ENCODE measurements around the gene CNIH2.
"Not testable (repeated sequence)": the region's sequence is repeated elsewhere in the genome, so short reads cannot be mapped to it uniquely, and the experiment has no call there.

CNIH2 gene

DNA sequence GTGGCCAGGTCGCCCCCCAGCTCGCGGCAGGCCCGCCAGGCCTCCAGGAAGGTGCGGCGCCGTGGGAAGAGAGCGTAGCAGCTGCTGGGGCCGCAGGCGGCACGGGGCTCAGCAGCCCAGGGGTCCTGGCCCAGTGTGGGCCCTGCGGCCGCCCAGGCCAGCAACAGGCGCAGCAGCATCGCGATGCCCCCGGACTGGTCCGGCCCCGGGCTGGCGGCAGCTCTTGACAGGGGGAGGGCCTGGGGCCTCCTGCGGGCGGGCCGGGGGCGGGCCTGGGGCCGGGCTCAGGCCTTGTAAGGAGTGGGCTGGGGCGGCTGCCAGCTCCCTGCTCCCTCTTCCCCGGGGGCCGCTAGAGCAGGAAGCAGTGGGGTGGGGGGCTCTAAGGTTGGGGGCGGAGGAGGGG is 38.9 kb downstream of the CNIH2 start, which contains the start of gene CD248:
Gene CD248, minus strand, starts transcription at position 196 of the 403 bp plus-strand sequence. Its CDS starts 17 bp downstream, at position 179.
- DNase-seq: peak; percentile 56
- Mint-ChIP-seq H3K4me3 (peak within 1 kb of the TSS; percentile 51), H3K4me1 (ENCODE audit: low read depth) (peaks cover 64% of the 10 kb centered on the region), H3K9me3 (no peaks in the 10 kb centered on the region), H3K27me3 (no peaks in the 10 kb centered on the region), H3K27ac (peak within 1 kb of the TSS; percentile 94), H3K36me3 (ENCODE audit: low read depth) (no peaks in the 10 kb centered on the region)

DNA sequence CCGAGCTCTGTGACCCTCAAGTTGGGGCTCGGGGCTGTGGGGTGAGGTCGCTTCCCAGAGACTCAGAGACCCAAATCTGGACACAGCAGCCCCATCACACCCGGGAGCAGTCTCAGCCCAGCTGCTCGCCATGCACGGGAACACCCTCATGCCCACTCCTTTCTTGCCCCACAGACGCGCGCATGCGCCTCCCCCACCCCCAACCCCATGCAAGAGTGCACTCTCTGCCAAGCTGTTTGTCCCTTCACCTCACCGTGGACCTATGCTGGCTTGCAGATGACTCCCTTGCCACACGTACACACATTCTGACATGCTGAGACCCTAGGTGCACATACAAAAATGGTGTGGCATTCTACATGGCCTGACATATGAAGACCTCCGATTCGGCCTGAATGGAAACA is 39.3 kb downstream of the CNIH2 start:
- peak; percentile 67 for DNase-seq
- Mint-ChIP-seq H3K4me3 (peak overlapping the region; percentile 47), H3K9me3 (no peaks in the 10 kb centered on the region), H3K27ac (peak overlapping the region; percentile 94), H3K27me3 (no peaks in the 10 kb centered on the region), H3K4me1 (ENCODE audit: low read depth) (peaks cover 61% of the 10 kb centered on the region), H3K36me3 (ENCODE audit: low read depth) (no peaks in the 10 kb centered on the region)

DNA sequence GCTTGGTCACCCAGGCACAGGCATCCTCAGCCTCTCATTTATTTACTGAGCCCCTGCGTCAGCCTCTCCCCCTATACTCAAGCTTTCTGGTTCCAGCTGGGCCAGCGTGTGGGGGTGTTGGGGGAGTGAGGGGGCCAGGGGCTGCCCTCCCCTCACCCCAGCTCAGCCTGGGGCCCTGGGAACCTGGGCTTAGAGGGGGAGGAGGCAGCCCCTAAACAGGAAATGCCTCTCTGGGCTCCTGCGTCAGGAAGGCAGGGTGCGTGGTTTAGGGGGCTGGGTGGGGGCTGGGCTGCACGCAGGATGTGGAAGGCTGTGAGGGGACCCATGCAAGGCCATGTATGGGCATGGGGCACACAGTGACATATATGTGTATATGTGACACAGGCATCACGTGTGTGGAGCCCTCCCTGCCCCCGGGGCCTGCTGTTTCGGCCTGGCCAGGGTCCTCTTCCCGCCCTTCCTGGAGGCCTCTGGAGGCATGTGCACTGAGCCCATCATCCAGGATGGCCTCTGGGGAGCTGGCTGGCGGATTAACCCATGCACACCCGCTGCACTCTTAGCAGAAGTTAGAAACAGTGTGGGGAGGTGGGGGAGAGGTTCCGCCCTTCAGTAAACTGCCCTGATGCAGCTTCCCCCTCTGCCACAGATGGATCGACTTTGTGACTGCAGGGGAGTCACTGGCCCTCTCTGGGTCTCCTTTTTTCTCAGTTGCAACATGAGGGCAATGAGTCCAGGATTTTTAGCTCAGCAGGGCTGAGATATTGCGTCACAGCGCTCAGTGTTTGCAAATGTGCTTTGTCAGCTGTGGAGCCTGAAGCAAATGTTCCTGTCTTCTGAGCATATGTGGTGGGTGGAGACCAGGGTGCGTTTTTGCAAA is 40.0 kb downstream of the CNIH2 start:
- Mint-ChIP-seq H3K4me1 (ENCODE audit: low read depth) (peaks cover 63% of the 10 kb centered on the region), H3K9me3 (no peaks in the 10 kb centered on the region), H3K4me3 (peak overlapping the region; percentile 47), H3K36me3 (ENCODE audit: low read depth) (no peaks in the 10 kb centered on the region), H3K27ac (peak overlapping the region; percentile 94), H3K27me3 (no peaks in the 10 kb centered on the region)
- DNase-seq: peak; percentile 63

DNA sequence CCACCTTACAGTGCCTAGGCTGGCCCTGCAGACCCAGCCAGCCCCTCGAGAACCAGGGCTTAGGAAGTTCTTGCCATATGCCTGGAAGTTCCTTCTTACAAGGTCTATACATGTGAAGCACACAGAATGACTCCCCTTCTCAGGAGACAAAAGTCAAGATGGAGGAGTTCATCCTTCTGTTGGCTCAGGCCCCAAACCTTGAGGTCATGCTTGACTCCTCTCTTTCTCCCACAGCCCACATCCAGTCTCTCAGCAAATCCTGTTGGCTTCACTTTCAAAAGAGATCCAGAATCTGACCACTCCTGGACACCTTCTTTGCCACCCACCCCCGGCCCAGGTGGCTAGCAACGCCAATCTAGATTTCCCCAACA is 40.6 kb downstream of the CNIH2 start:
- Mint-ChIP-seq H3K9me3 (no peaks in the 10 kb centered on the region), H3K27me3 (no peaks in the 10 kb centered on the region), H3K4me1 (ENCODE audit: low read depth) (peaks cover 58% of the 10 kb centered on the region), H3K36me3 (ENCODE audit: low read depth) (no peaks in the 10 kb centered on the region), H3K4me3 (no peak overlapping the region), H3K27ac (peak overlapping the region; percentile 94)
- no peak for DNase-seq

DNA sequence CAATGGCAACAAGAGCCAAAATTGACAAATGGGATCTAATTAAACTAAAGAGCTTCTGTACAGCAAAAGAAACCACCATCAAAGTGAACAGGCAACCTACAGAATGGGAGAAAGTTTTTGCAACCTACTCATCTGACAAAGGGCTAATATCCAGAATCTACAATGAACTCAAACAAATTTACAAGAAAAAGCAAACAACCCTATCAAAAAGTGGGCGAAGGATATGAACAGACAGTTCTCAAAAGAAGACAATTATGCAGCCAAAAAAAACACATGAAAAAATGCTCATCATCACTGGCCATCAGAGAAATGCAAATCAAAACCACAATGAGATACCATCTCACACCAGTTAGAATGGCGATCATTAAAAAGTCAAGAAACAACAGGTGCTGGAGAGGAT is 42.3 kb downstream of the CNIH2 start:
- H3K4me1 Mint-ChIP-seq (ENCODE audit: low read depth): peaks cover 51% of the 10 kb centered on the region
- not testable (repeated sequence) for H3K36me3 Mint-ChIP-seq (ENCODE audit: low read depth); H3K9me3 Mint-ChIP-seq; H3K27ac Mint-ChIP-seq; H3K27me3 Mint-ChIP-seq; H3K4me3 Mint-ChIP-seq; DNase-seq

DNA sequence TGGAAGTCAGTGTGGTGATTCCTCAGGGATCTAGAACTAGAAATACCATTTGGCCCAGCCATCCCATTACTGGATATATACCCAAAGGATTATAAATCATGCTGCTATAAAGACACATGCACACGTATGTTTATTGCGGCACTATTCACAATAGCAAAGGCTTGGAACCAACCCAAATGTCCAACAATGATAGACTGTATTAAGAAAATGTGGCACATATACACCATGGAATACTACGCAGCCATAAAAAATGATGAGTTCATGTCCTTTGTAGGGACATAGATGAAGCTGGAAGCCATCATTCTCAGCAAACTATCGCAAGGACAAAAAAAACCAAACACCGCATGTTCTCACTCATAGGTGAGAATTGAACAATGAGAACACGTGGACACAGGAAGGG is 42.8 kb downstream of the CNIH2 start:
- H3K27ac Mint-ChIP-seq; H3K27me3 Mint-ChIP-seq; H3K4me3 Mint-ChIP-seq; H3K9me3 Mint-ChIP-seq; H3K36me3 Mint-ChIP-seq (ENCODE audit: low read depth); DNase-seq: not testable (repeated sequence)
- H3K4me1 Mint-ChIP-seq (ENCODE audit: low read depth): peaks cover 51% of the 10 kb centered on the region

DNA sequence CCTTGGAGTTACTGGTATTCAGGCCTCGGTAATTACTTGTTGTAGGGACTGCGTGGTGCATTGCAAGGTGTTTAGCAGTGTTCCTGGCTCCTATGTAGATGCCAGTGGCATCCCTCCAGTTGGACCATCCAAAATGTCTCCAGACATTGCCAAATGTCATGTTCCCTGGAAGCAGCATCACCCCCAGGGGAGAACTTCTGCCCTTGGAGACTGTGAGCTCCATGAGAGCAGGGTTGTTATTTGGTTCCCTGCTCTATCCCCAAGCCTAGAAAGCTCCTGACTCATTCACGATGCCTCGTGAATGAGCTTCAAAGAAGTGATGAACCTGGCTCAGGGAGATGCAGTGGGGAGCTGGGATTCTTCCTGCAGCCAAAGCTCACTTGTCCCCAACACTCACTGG is 43.6 kb downstream of the CNIH2 start:
- Mint-ChIP-seq H3K4me1 (ENCODE audit: low read depth) (peaks cover 53% of the 10 kb centered on the region), H3K27me3 (no peaks in the 10 kb centered on the region)

DNA sequence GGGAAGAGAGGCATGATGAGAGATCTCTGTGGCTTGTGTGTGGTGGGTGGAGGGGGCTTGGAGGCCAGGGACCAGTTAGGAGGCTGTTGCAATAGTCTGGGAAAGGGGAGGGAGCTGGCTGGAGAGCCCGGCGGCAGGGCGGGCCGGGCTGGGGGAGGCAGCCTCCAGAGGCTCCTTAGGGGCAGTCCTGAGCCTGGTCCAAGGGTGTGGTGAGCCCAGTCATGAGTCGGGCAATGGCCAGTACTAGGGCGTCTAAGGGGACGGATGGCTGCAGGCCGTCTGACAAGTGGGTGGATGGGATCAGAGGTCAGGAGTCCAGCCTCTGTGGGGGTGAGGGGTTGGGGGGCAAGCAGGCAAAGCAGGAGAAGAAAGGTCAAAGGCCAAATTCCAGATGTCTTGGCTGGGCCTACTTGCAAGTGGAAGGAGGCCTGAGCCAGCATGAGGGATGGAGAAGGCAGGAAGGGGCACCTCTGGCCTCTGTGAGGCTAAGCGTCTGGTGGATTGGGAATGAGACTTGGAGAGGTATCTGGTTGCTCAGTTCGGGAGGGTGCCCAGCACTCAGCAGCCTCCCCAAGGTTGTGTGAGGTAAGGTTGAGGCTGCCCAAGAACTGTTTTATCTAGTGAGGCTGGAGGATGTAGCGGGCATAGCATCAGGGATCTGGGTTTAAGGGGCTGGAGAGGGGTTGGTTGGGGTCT is 44.9 kb downstream of the CNIH2 start:
- DNase-seq: no peak
- H3K27me3 Mint-ChIP-seq: no peaks in the 10 kb centered on the region
- no peaks in the 10 kb centered on the region for H3K9me3 Mint-ChIP-seq
- H3K4me3 Mint-ChIP-seq: no peak overlapping the region
- H3K4me1 Mint-ChIP-seq (ENCODE audit: low read depth): peaks cover 56% of the 10 kb centered on the region
- no peak overlapping the region for H3K27ac Mint-ChIP-seq
- no peaks in the 10 kb centered on the region for H3K36me3 Mint-ChIP-seq (ENCODE audit: low read depth)

More for the DNA sequence above, 43.6 kb downstream of the CNIH2 start:
- Mint-ChIP-seq H3K4me3 (no peak overlapping the region), H3K9me3 (no peaks in the 10 kb centered on the region), H3K27ac (no peak overlapping the region), H3K36me3 (ENCODE audit: low read depth) (no peaks in the 10 kb centered on the region)
- no peak for DNase-seq

DNA sequence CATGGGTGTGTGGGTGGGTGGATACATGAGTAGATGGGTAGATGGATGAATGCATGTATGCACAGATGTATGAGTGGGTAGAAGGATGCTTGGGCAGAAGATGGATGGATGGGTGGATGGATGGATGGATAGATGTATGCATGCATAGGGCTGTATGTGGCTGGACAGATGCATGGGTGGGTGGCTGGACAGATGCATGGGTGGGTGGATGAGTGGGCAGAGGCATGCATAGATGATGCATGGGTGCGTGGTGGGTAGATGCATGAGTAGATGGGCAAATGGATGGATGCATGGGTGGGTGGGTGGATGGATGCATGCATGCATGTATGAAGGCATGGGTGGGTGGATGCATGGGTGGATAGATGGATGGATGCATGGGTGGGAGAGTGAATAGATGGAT is 45.7 kb downstream of the CNIH2 start:
- Mint-ChIP-seq H3K9me3 (no peaks in the 10 kb centered on the region), H3K4me1 (ENCODE audit: low read depth) (peaks cover 56% of the 10 kb centered on the region), H3K36me3 (ENCODE audit: low read depth) (no peaks in the 10 kb centered on the region), H3K4me3 (no peak overlapping the region), H3K27ac (no peak overlapping the region), H3K27me3 (no peaks in the 10 kb centered on the region)
- DNase-seq: no peak

DNA sequence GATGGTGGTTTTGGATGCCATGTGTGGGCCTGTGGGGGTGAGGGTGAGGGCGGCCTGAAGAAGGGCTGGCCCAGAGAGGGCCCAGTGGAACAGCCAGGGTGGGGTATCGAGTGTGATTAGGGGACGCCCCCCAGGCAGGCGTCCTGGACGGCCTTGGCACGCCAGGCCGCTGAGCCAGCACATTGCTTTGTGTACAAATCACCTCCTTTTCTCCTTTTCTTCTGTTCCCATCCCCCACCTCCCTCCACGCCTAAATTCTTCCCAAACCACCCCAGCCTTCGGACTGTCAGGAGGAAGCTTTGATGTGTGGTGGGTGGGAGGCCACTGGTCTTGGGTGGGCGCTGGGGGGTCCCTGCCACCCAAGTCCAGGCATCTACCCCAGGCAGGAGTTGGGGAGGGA is 46.7 kb downstream of the CNIH2 start:
- Mint-ChIP-seq H3K27me3 (no peaks in the 10 kb centered on the region), H3K4me3 (no peak overlapping the region), H3K9me3 (no peaks in the 10 kb centered on the region), H3K4me1 (ENCODE audit: low read depth) (peaks cover 51% of the 10 kb centered on the region), H3K27ac (peak overlapping the region; percentile 38), H3K36me3 (ENCODE audit: low read depth) (no peaks in the 10 kb centered on the region)
- no peak for DNase-seq

DNA sequence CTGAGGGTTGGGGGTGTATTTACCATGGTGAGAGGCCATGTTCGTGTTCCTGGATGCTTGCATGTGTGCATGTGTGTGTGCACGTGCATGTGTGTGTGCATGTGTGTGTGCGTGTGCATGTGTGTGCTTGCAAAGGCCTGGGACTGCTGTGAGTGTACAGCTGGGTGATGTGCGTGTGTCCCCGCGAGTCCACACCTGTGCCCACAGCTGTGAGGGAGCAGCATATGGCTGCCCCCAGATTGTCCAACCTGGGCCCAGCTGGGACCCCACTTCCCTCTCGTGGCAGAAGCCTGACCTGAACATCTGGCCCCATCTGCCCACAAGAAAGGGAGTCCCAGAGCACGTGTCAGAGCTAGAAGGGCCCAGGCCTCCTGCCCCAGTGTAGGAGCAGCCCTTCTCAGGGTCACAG is 47.3 kb downstream of the CNIH2 start:
- Mint-ChIP-seq H3K4me3 (no peak overlapping the region), H3K4me1 (ENCODE audit: low read depth) (peaks cover 48% of the 10 kb centered on the region), H3K9me3 (no peaks in the 10 kb centered on the region), H3K27me3 (no peaks in the 10 kb centered on the region), H3K36me3 (ENCODE audit: low read depth) (no peaks in the 10 kb centered on the region), H3K27ac (peak overlapping the region; percentile 64)
- no peak for DNase-seq

DNA sequence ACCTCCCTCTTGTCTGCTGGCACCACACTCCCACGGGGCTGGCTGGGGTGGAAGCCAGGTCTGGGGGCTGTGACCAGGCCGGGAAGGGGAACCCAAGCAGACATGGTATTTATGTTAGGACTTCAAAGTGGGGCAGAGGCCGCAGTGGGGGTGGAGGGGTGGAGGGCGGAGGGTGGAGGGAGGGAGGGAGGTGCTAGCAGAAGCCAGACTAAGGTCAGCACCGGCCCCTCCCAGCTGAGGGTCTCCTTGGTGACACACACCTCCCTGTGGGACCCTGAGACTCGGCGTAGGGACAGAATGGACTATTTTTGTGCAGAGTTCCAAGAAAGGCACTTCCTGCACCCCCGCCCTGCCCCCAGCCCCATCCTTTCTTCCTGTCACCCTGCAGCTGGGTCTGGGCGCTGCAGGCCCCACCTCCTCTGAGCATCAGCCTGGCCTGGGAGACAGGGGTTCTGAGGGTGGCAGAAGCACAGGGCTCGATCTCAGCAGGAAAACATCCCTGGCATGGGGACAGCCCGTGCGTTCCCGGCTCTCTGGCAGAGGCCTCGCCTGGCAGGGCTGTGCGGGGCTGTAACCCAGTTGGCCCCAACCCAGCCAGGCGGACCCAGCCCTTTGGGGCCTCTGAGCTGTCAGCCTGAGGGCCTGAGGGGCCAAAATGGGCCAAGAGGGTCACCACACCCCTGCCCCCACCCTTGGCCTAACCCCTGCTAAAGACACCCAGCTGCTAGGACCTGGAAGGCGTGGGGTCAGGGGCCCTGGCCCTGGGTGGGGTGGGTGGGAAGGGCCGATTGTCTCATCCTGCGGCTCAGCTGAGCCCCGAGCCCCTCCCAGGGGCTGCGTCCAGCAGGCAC is 48.5 kb downstream of the CNIH2 start:
- Mint-ChIP-seq H3K27ac (peak overlapping the region; percentile 64), H3K9me3 (no peaks in the 10 kb centered on the region), H3K36me3 (ENCODE audit: low read depth) (no peaks in the 10 kb centered on the region), H3K4me1 (ENCODE audit: low read depth) (peaks cover 48% of the 10 kb centered on the region), H3K27me3 (no peaks in the 10 kb centered on the region), H3K4me3 (no peak overlapping the region)
- peak; percentile 66 for DNase-seq

DNA sequence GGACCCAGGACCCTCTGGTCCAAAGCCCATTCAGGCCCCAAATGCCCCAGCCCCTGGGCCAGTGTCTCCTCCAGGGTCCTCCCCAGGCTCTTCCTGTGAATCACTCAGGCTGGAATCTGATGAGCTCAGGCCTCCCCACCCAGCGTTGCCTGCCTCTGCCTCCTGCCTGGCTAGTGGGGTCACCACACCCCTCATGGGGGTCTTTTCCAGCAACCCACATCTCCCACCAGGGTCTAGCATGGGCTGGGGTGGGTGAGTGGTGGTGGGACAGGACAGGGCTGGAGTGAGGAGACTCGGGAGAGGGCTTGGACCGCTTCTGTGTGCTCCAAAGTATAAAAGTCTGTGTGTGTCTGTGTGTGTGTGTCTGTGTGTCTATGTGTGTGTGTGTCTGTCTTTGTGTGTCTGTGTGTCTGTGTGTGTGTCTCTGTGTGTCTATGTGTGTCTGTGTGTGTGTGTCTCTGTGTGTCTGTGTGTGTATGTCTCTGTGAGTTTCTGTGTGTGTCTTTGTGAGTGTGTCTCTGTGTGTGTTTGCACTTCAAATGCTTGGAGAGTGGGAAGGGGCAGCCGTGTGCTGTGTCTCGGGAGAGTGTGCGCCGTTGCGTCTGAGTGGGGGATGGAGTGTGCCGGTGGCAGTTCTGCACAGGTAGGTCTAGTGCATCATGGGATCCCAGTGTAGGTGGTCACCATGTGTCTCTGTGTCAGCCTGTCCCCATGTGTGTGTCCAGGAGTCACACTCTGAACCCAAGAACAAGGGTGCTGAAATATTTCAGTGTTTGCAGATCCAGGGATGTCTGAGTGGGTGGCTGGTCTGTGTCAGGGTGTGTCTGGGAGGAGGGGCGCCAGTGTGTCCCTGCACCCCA is 49.4 kb downstream of the CNIH2 start:
- Mint-ChIP-seq H3K9me3 (no peaks in the 10 kb centered on the region), H3K4me3 (no peak overlapping the region), H3K4me1 (ENCODE audit: low read depth) (peaks cover 46% of the 10 kb centered on the region), H3K36me3 (ENCODE audit: low read depth) (no peaks in the 10 kb centered on the region), H3K27me3 (no peaks in the 10 kb centered on the region), H3K27ac (peak overlapping the region; percentile 50)
- DNase-seq: no peak

DNA sequence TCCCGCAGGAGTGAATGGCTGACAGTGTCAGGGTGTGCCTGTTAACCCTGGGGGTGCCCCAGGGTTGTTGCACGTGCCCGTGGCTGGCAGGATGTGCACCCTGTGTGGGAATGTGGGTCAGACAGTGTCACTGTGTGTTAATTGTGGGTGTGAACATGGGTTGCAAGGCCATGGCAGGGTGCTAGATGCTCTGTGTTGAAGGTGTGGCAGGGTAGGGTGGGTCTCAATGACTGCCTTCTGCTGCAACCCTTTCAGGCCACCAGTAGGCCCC is 50.0 kb downstream of the CNIH2 start:
- Mint-ChIP-seq H3K36me3 (ENCODE audit: low read depth) (no peaks in the 10 kb centered on the region), H3K4me3 (no peak overlapping the region), H3K9me3 (no peaks in the 10 kb centered on the region), H3K4me1 (ENCODE audit: low read depth) (peaks cover 43% of the 10 kb centered on the region), H3K27me3 (no peaks in the 10 kb centered on the region), H3K27ac (peak overlapping the region; percentile 50)
- no peak for DNase-seq

All from activated T-cell treated with anti-CD3 and anti-CD28 coated beads, Interleukin-2, amount 50 U/mL, for 24 hours (primary cell).